ENCODE data around the gene PADI2. TPM values are rescaled to one million over a fixed set of nuclear protein-coding genes. Genes with fewer than 3 reads are reported as not detected.

The PADI2 gene
- total RNA-seq, 1 experiment from 2014 or later, result 27.7 TPM

DNA sequence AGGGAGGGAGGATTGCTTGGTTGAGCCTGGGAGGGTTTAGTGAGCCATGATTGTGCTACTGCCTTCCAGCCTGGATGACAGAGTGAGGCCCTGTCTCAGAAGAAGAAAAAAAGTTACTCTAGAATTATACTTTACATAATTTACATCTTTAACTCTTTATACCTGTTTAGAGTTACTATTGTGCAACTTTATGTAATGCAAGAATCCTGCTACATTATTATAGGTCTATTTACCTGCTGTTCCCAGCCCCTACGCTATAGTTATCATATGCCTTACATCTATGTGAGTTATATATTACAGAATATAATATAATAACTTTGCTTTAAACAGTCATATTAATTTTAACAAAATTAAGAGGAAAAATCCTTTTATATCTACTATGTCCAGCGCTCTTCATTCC, 79.7 kb downstream of the PADI2 start:
- intact Hi-C loops (cut with micrococcal nuclease; ENCODE audit: unreplicated experiment), result no loop called here
- no peak overlapping the region for H3K4me3 ChIP-seq (ENCODE audit: low read depth, low read length, poor library complexity, severe bottlenecking)
- POLR2A ChIA-PET (ENCODE audit: low non-redundant PET), result no interaction called here
- no peaks in the 10 kb centered on the region for H3K27me3 ChIP-seq (replicated peaks; ENCODE audit: insufficient read depth, low read depth, low read length, poor library complexity)
- TF ChIP-seq, protein P1, sequence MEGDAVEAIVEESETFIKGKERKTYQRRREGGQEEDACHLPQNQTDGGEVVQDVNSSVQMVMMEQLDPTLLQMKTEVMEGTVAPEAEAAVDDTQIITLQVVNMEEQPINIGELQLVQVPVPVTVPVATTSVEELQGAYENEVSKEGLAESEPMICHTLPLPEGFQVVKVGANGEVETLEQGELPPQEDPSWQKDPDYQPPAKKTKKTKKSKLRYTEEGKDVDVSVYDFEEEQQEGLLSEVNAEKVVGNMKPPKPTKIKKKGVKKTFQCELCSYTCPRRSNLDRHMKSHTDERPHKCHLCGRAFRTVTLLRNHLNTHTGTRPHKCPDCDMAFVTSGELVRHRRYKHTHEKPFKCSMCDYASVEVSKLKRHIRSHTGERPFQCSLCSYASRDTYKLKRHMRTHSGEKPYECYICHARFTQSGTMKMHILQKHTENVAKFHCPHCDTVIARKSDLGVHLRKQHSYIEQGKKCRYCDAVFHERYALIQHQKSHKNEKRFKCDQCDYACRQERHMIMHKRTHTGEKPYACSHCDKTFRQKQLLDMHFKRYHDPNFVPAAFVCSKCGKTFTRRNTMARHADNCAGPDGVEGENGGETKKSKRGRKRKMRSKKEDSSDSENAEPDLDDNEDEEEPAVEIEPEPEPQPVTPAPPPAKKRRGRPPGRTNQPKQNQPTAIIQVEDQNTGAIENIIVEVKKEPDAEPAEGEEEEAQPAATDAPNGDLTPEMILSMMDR (conservative IDR thresholded peaks at IDR 0.05; ENCODE audit: low read depth, low read length), result no peak
- TF ChIP-seq EZH2 (IDR thresholded peaks at IDR 0.05; ENCODE audit: borderline replicate concordance, low read depth, low read length, poor library complexity, severe bottlenecking), result no peak
- CTCF ChIA-PET, result no interaction called here
- no peaks in the 10 kb centered on the region for H3K4me1 ChIP-seq (ENCODE audit: insufficient read depth, low read length, poor library complexity, severe bottlenecking)
- H3K27ac ChIP-seq (ENCODE audit: low read depth, low read length, poor library complexity, severe bottlenecking), result no peak overlapping the region
- H3K9me3 ChIP-seq (ENCODE audit: low read depth, low read length, poor library complexity, severe bottlenecking), result no peaks in the 10 kb centered on the region
- BruUV-seq (replicated peaks), result no TSS peak
- H3K36me3 ChIP-seq (ENCODE audit: insufficient read depth, low read length, poor library complexity, severe bottlenecking), result peaks cover 59% of the 10 kb centered on the region
- no peak for DNase-seq (ENCODE audit: low spot score)

DNA sequence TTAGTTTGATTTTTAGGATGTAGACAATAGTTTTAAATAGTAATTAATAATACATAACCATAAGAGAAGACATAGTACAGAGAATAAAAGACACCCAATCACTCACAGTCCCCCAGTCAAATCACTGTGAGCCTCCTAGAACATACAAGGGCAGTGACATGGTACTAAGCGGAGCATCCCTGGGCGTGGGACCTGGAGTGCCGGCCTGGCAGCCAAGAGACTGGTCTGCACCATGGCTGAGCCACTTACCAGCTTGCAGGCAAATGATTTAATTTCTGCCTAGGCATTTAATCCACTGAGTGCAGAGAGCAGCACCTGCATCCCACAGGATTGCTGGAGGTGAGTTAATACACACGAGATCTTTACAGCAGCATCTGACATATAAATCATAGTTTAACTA, 85.8 kb downstream of the PADI2 start:
- ChIA-PET POLR2A (ENCODE audit: low non-redundant PET) (no interaction called here), CTCF (no interaction called here)
- Histone ChIP-seq H3K4me1 (ENCODE audit: insufficient read depth, low read length, poor library complexity, severe bottlenecking) (peaks cover 26% of the 10 kb centered on the region), H3K9me3 (ENCODE audit: low read depth, low read length, poor library complexity, severe bottlenecking) (no peaks in the 10 kb centered on the region), H3K4me3 (ENCODE audit: low read depth, low read length, poor library complexity, severe bottlenecking) (no peak overlapping the region), H3K27me3 (replicated peaks; ENCODE audit: insufficient read depth, low read depth, low read length, poor library complexity) (no peaks in the 10 kb centered on the region), H3K27ac (ENCODE audit: low read depth, low read length, poor library complexity, severe bottlenecking) (no peak overlapping the region), H3K36me3 (ENCODE audit: insufficient read depth, low read length, poor library complexity, severe bottlenecking) (peaks cover 20% of the 10 kb centered on the region)
- intact Hi-C loops (cut with micrococcal nuclease; ENCODE audit: unreplicated experiment), result no loop called here
- DNase-seq (ENCODE audit: low spot score), result no peak
- TF ChIP-seq, protein P1 (conservative IDR thresholded peaks at IDR 0.05; ENCODE audit: low read depth, low read length), result no peak
- TF ChIP-seq EZH2 (IDR thresholded peaks at IDR 0.05; ENCODE audit: borderline replicate concordance, low read depth, low read length, poor library complexity, severe bottlenecking), result no peak
- no TSS peak for BruUV-seq (replicated peaks)

DNA sequence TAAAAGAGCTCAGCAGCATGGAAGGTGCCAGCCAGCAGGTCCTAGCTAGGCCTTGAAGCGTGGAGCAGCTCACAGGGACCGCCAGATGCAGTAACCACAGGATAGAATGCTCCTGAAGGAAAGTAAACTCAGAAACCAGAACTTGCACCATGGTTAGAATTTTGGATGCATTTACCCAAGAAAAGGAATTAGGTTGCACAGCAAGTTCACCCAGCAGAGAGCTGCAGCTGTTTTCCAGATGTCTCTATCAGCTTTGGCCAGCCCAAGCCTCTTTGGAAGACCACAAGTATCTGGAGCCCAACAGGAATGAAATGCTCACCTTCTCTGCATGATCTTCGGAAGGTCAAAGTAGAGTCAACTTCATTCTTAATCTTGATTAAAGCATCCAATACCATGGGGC, 86.5 kb downstream of the PADI2 start:
- ChIA-PET CTCF (no interaction called here), POLR2A (ENCODE audit: low non-redundant PET) (no interaction called here)
- Histone ChIP-seq H3K36me3 (ENCODE audit: insufficient read depth, low read length, poor library complexity, severe bottlenecking) (peaks cover 22% of the 10 kb centered on the region), H3K4me3 (ENCODE audit: low read depth, low read length, poor library complexity, severe bottlenecking) (no peak overlapping the region), H3K9me3 (ENCODE audit: low read depth, low read length, poor library complexity, severe bottlenecking) (no peaks in the 10 kb centered on the region), H3K27me3 (replicated peaks; ENCODE audit: insufficient read depth, low read depth, low read length, poor library complexity) (no peaks in the 10 kb centered on the region), H3K4me1 (ENCODE audit: insufficient read depth, low read length, poor library complexity, severe bottlenecking) (peaks cover 26% of the 10 kb centered on the region), H3K27ac (ENCODE audit: low read depth, low read length, poor library complexity, severe bottlenecking) (no peak overlapping the region)
- TF ChIP-seq EZH2 (IDR thresholded peaks at IDR 0.05; ENCODE audit: borderline replicate concordance, low read depth, low read length, poor library complexity, severe bottlenecking), result no peak
- TF ChIP-seq, protein P1 (conservative IDR thresholded peaks at IDR 0.05; ENCODE audit: low read depth, low read length), result no peak
- intact Hi-C loops (cut with micrococcal nuclease; ENCODE audit: unreplicated experiment), result no loop called here
- no TSS peak for BruUV-seq (replicated peaks)
- DNase-seq (ENCODE audit: low spot score), result no peak
